ENCODE data around the gene BTNL2. TPM values are rescaled to one million over a fixed set of nuclear protein-coding genes. Genes with fewer than 3 reads are reported as not detected.
"Not testable (repeated sequence)": the region's sequence is repeated elsewhere in the genome, so short reads cannot be mapped to it uniquely, and the experiment has no call there.

BTNL2 gene
- total and polyA plus RNA-seq, 10 donors = not detected

DNA sequence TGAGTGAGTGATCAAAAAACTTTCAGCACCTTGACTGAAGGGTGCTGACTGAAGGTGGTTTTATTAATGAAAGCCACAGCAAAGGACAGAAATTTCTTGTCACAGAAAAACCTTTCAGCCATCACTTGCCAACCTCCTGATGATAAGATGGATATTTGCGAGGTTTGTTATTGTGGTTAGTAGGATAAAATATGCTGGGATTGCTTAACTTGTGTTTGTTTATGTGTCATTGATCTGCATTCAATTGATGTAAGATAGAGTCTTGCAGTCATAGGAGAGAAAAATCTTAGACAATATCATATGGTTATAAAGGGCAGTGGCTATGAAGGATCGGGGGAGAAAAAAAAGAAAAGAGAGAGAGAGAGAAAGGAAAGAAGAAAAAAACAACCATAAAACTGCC is 36.5 kb downstream of the BTNL2 start:
- Histone ChIP-seq H3K4me1 (no peaks in the 10 kb centered on the region), H3K27ac (no peak overlapping the region), H3K4me3 (no peak overlapping the region), H3K27me3 (replicated peaks in 1 of 7) (no peaks in the 10 kb centered on the region), H3K9me3 (no peaks in the 10 kb centered on the region), H3K36me3 (no peaks in the 10 kb centered on the region)
- DNase-seq = no peak
- TF ChIP-seq, protein P1, sequence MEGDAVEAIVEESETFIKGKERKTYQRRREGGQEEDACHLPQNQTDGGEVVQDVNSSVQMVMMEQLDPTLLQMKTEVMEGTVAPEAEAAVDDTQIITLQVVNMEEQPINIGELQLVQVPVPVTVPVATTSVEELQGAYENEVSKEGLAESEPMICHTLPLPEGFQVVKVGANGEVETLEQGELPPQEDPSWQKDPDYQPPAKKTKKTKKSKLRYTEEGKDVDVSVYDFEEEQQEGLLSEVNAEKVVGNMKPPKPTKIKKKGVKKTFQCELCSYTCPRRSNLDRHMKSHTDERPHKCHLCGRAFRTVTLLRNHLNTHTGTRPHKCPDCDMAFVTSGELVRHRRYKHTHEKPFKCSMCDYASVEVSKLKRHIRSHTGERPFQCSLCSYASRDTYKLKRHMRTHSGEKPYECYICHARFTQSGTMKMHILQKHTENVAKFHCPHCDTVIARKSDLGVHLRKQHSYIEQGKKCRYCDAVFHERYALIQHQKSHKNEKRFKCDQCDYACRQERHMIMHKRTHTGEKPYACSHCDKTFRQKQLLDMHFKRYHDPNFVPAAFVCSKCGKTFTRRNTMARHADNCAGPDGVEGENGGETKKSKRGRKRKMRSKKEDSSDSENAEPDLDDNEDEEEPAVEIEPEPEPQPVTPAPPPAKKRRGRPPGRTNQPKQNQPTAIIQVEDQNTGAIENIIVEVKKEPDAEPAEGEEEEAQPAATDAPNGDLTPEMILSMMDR (IDR thresholded peaks at IDR 0.05 in 8 of 11, conservative IDR thresholded peaks at IDR 0.05 in 3 of 11) = no peak
- TF ChIP-seq POLR2AphosphoS5 (IDR thresholded peaks at IDR 0.05) = no peak
- no peak for TF ChIP-seq POLR2A (IDR thresholded peaks at IDR 0.05)
- 81 to 93% (median 85%) methylated on average over 2 of the region's 2 CpGs for WGBS, 5 donors
- intact Hi-C loops (cut with DNase I; ENCODE audit: low total_unique reads) = no loop called here

DNA sequence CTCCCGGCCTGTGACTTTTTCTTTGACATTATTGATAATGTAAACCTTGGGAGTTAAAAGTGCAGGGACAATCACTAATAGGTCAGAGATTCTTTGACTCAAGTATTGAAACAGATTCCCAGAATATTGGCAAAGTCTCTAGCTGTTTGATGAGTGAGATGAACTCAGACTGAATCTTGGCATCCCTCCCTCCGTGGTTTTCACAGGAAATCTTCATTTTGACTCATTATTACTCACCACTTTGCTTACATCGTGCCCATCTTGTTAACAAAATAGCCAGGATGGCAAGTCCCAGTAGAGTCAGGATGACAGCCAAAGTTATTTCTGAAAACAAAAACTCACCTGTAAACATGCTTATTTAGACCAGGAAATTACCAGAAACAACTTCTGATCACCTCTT is 37.3 kb downstream of the BTNL2 start:
- Histone ChIP-seq H3K36me3 (no peaks in the 10 kb centered on the region), H3K27ac (no peak overlapping the region), H3K4me3 (no peak overlapping the region), H3K4me1 (no peaks in the 10 kb centered on the region), H3K9me3 (no peaks in the 10 kb centered on the region), H3K27me3 (replicated peaks in 1 of 7) (no peaks in the 10 kb centered on the region)
- no peak for DNase-seq
- WGBS, 5 donors = 44 to 59% (median 51%) methylated on average over 3 of the region's 3 CpGs
- intact Hi-C loops (cut with DNase I; ENCODE audit: low total_unique reads) = no loop called here
- no peak for TF ChIP-seq POLR2A (IDR thresholded peaks at IDR 0.05)
- TF ChIP-seq, protein P1 (IDR thresholded peaks at IDR 0.05 in 8 of 11, conservative IDR thresholded peaks at IDR 0.05 in 3 of 11) = no peak

DNA sequence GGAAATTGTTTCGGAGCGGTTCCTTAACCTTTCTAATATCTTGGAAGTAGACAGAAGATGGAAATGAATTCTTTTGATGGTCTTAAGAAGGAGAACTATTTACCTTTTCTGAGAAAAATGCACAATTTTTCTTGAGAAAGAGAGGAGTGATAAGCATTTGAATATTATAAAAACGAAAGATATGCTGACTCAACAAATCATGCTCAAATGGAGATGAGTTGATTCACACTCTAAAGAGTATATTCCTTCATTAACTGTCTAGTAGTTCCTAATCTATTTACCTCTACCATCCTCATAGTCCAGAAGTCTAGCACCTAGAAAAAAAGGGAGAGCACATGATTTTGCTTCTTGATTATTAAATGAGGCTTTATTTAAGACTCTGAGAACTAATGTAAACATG is 39.3 kb downstream of the BTNL2 start:
- 72 to 97% (median 89%) methylated on average over 3 of the region's 3 CpGs for WGBS, 5 donors
- TF ChIP-seq POLR2A (IDR thresholded peaks at IDR 0.05) (no peak), POLR2AphosphoS5 (IDR thresholded peaks at IDR 0.05) (no peak)
- TF ChIP-seq, protein P1 (IDR thresholded peaks at IDR 0.05 in 8 of 11, conservative IDR thresholded peaks at IDR 0.05 in 3 of 11) = no peak
- Histone ChIP-seq H3K9me3 (no peaks in the 10 kb centered on the region), H3K4me1 (no peaks in the 10 kb centered on the region), H3K27ac (no peak overlapping the region), H3K4me3 (no peak overlapping the region), H3K27me3 (replicated peaks in 1 of 7) (no peaks in the 10 kb centered on the region), H3K36me3 (no peaks in the 10 kb centered on the region)
- intact Hi-C loops (cut with DNase I; ENCODE audit: low total_unique reads) = no loop called here
- DNase-seq = no peak

DNA sequence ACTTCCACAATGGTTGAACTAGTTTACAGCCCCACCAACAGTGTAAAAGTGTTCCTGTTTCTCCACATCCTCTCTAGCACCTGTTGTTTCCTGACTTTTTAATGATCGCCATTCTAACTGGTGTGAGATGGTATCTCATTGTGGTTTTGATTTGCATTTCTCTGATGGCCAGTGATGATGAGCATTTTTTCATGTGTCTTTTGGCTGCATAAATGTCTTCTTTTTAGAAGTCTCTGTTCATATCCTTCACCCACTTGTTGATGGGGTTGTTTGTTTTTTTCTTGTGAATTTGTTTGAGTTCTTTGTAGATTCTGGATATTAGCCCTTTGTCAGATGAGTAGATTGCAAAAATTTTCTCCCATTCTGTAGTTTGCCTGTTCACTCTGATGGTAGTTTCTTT is 47.8 kb downstream of the BTNL2 start:
- intact Hi-C loops (cut with DNase I; ENCODE audit: low total_unique reads); H3K36me3 ChIP-seq; H3K9me3 ChIP-seq; H3K27me3 ChIP-seq (replicated peaks in 1 of 7); DNase-seq; H3K4me1 ChIP-seq; H3K4me3 ChIP-seq; H3K27ac ChIP-seq: not testable (repeated sequence)
- 40 to 67% (median 40%) methylated on average over 1 of the region's 1 CpG; no CpG with 5 or more reads in 2 of the 5 donors for WGBS, 5 donors

DNA sequence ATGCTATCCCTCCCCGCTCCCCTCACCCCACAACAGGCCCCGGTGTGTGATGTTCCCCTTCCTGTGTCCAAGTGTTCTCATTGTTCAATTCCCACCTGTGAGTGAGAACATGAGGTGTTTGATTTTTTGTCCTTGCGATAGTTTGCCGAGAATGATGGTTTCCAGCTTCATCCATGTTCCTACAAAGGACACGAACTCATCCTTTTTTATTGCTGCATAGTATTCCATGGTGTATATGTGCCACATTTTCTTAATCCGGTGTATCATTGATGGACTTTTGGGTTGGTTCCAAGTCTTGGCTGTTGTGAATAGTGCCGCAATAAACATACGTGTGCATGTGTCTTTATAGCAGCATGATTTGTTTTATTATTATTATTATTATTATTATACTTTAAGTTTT is 48.4 kb downstream of the BTNL2 start:
- DNase-seq; H3K4me1 ChIP-seq; H3K27me3 ChIP-seq (replicated peaks in 1 of 7); H3K4me3 ChIP-seq; intact Hi-C loops (cut with DNase I; ENCODE audit: low total_unique reads); H3K27ac ChIP-seq; H3K9me3 ChIP-seq; H3K36me3 ChIP-seq: not testable (repeated sequence)
- 77 to 97% (median 85%) methylated on average over 6 to 8 of the region's 8 CpGs for WGBS, 5 donors
